ENCODE data around the gene GGT6. TPM values are rescaled to one million over a fixed set of nuclear protein-coding genes. Genes with fewer than 3 reads are reported as not detected.

GGT6 gene
- total and polyA plus RNA-seq, 2 of the 13 experiments (the other 11 are each of a cell fraction or from before 2014, with no cell fraction given), result 0.16 to 0.80 TPM

GRCh38 chr17:4582691-4583090, 22.3 kb upstream of the GGT6 start (continued):
- TF ChIP-seq NFAT5 (CRISPR knock-in tag; IDR thresholded peaks at IDR 0.05) (no peak), ZBTB10 (CRISPR knock-in tag; IDR thresholded peaks at IDR 0.05; ENCODE audit: borderline replicate concordance) (no peak), CENPBD1 (CRISPR knock-in tag; IDR thresholded peaks at IDR 0.05; ENCODE audit: borderline replicate concordance, low read depth) (no peak), ZNF777 (CRISPR knock-in tag; IDR thresholded peaks at IDR 0.05) (no peak), ZSCAN9 (CRISPR knock-in tag; IDR thresholded peaks at IDR 0.05; ENCODE audit: borderline replicate concordance) (no peak), HNF4G (IDR thresholded peaks at IDR 0.05; ENCODE audit: borderline replicate concordance, low read depth, low read length) (no peak), HNF4G (CRISPR knock-in tag; IDR thresholded peaks at IDR 0.05; ENCODE audit: borderline replicate concordance, low read depth) (no peak), GATA4 (IDR thresholded peaks at IDR 0.05; ENCODE audit: borderline replicate concordance, low read depth) (no peak), ELF1 (CRISPR knock-in tag; IDR thresholded peaks at IDR 0.05) (no peak), FOXA1 (IDR thresholded peaks at IDR 0.05) (no peak), FOXA1 (CRISPR knock-in tag; IDR thresholded peaks at IDR 0.05) (no peak), ZBTB7A (CRISPR knock-in tag; IDR thresholded peaks at IDR 0.05) (no peak)
- TF ChIP-seq, protein P1, sequence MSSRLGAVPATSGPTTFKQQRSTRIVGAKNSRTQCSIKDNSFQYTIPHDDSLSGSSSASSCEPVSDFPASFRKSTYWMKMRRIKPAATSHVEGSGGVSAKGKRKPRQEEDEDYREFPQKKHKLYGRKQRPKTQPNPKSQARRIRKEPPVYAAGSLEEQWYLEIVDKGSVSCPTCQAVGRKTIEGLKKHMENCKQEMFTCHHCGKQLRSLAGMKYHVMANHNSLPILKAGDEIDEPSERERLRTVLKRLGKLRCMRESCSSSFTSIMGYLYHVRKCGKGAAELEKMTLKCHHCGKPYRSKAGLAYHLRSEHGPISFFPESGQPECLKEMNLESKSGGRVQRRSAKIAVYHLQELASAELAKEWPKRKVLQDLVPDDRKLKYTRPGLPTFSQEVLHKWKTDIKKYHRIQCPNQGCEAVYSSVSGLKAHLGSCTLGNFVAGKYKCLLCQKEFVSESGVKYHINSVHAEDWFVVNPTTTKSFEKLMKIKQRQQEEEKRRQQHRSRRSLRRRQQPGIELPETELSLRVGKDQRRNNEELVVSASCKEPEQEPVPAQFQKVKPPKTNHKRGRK (CRISPR knock-in tag; IDR thresholded peaks at IDR 0.05), result no peak
